ENCODE data around the gene CTXN1.
"Not testable (repeated sequence)": the region's sequence is repeated elsewhere in the genome, so short reads cannot be mapped to it uniquely, and the experiment has no call there.

DNA sequence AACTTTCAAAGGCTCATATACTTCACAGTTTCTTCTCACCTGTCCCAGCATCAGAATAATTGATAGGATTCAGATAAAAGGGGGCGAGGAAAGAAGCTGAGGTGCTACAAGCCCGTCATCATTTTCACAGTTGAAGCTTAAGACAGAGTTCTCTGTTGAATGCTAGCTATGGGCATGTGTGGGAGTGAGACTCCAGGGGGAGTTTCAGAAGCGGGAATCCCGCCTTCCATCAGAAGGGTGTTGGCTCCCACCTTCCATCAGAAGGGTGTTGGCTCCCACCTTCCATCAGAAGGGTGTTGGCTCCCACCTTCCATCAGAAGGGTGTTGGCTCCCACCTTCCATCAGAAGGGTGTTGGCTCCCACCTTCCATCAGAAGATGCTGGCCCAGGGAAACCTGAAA, 35.1 kb upstream of the CTXN1 start:
- TF ChIP-seq, protein P1, sequence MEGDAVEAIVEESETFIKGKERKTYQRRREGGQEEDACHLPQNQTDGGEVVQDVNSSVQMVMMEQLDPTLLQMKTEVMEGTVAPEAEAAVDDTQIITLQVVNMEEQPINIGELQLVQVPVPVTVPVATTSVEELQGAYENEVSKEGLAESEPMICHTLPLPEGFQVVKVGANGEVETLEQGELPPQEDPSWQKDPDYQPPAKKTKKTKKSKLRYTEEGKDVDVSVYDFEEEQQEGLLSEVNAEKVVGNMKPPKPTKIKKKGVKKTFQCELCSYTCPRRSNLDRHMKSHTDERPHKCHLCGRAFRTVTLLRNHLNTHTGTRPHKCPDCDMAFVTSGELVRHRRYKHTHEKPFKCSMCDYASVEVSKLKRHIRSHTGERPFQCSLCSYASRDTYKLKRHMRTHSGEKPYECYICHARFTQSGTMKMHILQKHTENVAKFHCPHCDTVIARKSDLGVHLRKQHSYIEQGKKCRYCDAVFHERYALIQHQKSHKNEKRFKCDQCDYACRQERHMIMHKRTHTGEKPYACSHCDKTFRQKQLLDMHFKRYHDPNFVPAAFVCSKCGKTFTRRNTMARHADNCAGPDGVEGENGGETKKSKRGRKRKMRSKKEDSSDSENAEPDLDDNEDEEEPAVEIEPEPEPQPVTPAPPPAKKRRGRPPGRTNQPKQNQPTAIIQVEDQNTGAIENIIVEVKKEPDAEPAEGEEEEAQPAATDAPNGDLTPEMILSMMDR (IDR thresholded peaks at IDR 0.05; ENCODE audit: insufficient read depth, low read depth, low read length), result not testable (repeated sequence)
- not testable (repeated sequence) for TF ChIP-seq EZH2 (IDR thresholded peaks at IDR 0.05; ENCODE audit: insufficient read depth, low read length)
